IPS-18c (cell line): ENCODE results near the gene RINT1.
"Not testable (repeated sequence)": the region's sequence is repeated elsewhere in the genome, so short reads cannot be mapped to it uniquely, and the experiment has no call there.

Source experiments
- H3K4me3 ChIP-seq: 2 replicates; pipeline ENCODE4 v1.7.0; 2013; ENCODE audit warnings: low read depth, mild to moderate bottlenecking, low read length, moderate library complexity; ENCODE audit not compliant: insufficient read depth
- H3K9me3 ChIP-seq: one replicate; pipeline ENCODE4 v1.6.1; 2013; ENCODE audit warnings: mild to moderate bottlenecking, low read length, moderate library complexity; ENCODE audit not compliant: control insufficient read depth, insufficient read depth

RINT1 gene

GRCh38 chr7:105524423-105524822, 7.6 kb upstream of the RINT1 start:
- not testable (repeated sequence) for H3K9me3 ChIP-seq, H3K4me3 ChIP-seq

- Histone ChIP-seq H3K9me3 (no peaks in the 10 kb centered on the region), H3K4me3 (no peak overlapping the region)
Measured at GRCh38 chr7:105524840-105525239, 7.2 kb upstream of the RINT1 start.

- H3K4me3 ChIP-seq, H3K9me3 ChIP-seq: not testable (repeated sequence)
Measured at GRCh38 chr7:105527737-105528136, 4.3 kb upstream of the RINT1 start.

- Histone ChIP-seq H3K4me3 (no peak overlapping the region), H3K9me3 (no peaks in the 10 kb centered on the region)
Measured at GRCh38 chr7:105530126-105530525, 1.9 kb upstream of the RINT1 start.

GRCh38 chr7:105530546-105530945, 1.5 kb upstream of the RINT1 start:
- H3K4me3 ChIP-seq, result no peak overlapping the region
- H3K9me3 ChIP-seq, result no peaks in the 10 kb centered on the region

- no peaks in the 10 kb centered on the region for H3K9me3 ChIP-seq
- peak overlapping the region; percentile 94 for H3K4me3 ChIP-seq
Measured at GRCh38 chr7:105532709-105533460, 884 bp downstream of the RINT1 start.

GRCh38 chr7:105538339-105538738, 6.3 kb downstream of the RINT1 start:
- Histone ChIP-seq H3K4me3 (no peak overlapping the region), H3K9me3 (no peaks in the 10 kb centered on the region)

- Histone ChIP-seq H3K9me3 (no peaks in the 10 kb centered on the region), H3K4me3 (no peak overlapping the region)
Measured at GRCh38 chr7:105559926-105560325, 27.9 kb downstream of the RINT1 start.

- Histone ChIP-seq H3K4me3 (no peak overlapping the region), H3K9me3 (no peaks in the 10 kb centered on the region)
Measured at GRCh38 chr7:105565190-105565589, 33.2 kb downstream of the RINT1 start.

GRCh38 chr7:105567024-105567423, 35.0 kb downstream of the RINT1 start:
- Histone ChIP-seq H3K4me3 (no peak overlapping the region), H3K9me3 (no peaks in the 10 kb centered on the region)

- H3K4me3 ChIP-seq, result no peak overlapping the region
- no peaks in the 10 kb centered on the region for H3K9me3 ChIP-seq
Measured at GRCh38 chr7:105567821-105568220, 35.8 kb downstream of the RINT1 start.

- Histone ChIP-seq H3K9me3 (no peaks in the 10 kb centered on the region), H3K4me3 (no peak overlapping the region)
Measured at GRCh38 chr7:105571891-105572290, 39.9 kb downstream of the RINT1 start.

- Histone ChIP-seq H3K4me3 (no peak overlapping the region), H3K9me3 (no peaks in the 10 kb centered on the region)
Measured at GRCh38 chr7:105577251-105577650, 45.2 kb downstream of the RINT1 start.

- no peak overlapping the region for H3K4me3 ChIP-seq
Measured at GRCh38 chr7:105578496-105578895, 46.5 kb downstream of the RINT1 start.

GRCh38 chr7:105580022-105580740, 48.2 kb downstream of the RINT1 start:
- no peak overlapping the region; the same call in 1 of the 2 replicates for H3K4me3 ChIP-seq

More at GRCh38 chr7:105578496-105578895, 46.5 kb downstream of the RINT1 start:
- no peaks in the 10 kb centered on the region for H3K9me3 ChIP-seq

GRCh38 chr7:105581066-105581811, 49.2 kb downstream of the RINT1 start, which contains the start of gene EFCAB10:
Gene EFCAB10, minus strand, starts transcription at chr7:105581493. Its CDS starts 30 bp downstream, at chr7:105581463.
- H3K9me3 ChIP-seq, result no peaks in the 10 kb centered on the region
- peak within 1 kb of the TSS; percentile 60 for H3K4me3 ChIP-seq

More at GRCh38 chr7:105580022-105580740, 48.2 kb downstream of the RINT1 start:
- H3K9me3 ChIP-seq, result no peaks in the 10 kb centered on the region

- H3K9me3 ChIP-seq, result peaks cover 2% of the 10 kb centered on the region
Measured at GRCh38 chr7:105583061-105583460, 51.1 kb downstream of the RINT1 start.

GRCh38 chr7:105584165-105584564, 52.2 kb downstream of the RINT1 start:
- H3K9me3 ChIP-seq, result peaks cover 2% of the 10 kb centered on the region
- H3K4me3 ChIP-seq, result no peak overlapping the region

More at GRCh38 chr7:105583061-105583460, 51.1 kb downstream of the RINT1 start:
- H3K4me3 ChIP-seq, result no peak overlapping the region
